NT2/D1 (cell line): ENCODE measurements around the gene QRFP.

Source experiments
- YY1 ChIP-seq: IDR thresholded peaks from 2 replicates; pipeline ENCODE4 v1.6.1; 2011; ENCODE audit not compliant: insufficient read length, insufficient read depth
- ZNF274 ChIP-seq: IDR thresholded peaks from 2 replicates; pipeline ENCODE4 v1.6.1; 2011; ENCODE audit warnings: mild to moderate bottlenecking, low read depth, low read length

GRCh38 chr9:130882696-130883225 lies 13.9 kb downstream of the QRFP start:
- TF ChIP-seq YY1 (no peak), ZNF274 (no peak)
